ENCODE measurements around the gene UNC13D.
"Not testable (repeated sequence)": the region's sequence is repeated elsewhere in the genome, so short reads cannot be mapped to it uniquely, and the experiment has no call there.

Gene UNC13D

GRCh38 chr17:75874323-75875181 lies 30.3 kb upstream of the UNC13D start:
- no peak for DNase-seq

GRCh38 chr17:75873587-75874322 lies 29.6 kb upstream of the UNC13D start:
- DNase-seq = no peak

DNA sequence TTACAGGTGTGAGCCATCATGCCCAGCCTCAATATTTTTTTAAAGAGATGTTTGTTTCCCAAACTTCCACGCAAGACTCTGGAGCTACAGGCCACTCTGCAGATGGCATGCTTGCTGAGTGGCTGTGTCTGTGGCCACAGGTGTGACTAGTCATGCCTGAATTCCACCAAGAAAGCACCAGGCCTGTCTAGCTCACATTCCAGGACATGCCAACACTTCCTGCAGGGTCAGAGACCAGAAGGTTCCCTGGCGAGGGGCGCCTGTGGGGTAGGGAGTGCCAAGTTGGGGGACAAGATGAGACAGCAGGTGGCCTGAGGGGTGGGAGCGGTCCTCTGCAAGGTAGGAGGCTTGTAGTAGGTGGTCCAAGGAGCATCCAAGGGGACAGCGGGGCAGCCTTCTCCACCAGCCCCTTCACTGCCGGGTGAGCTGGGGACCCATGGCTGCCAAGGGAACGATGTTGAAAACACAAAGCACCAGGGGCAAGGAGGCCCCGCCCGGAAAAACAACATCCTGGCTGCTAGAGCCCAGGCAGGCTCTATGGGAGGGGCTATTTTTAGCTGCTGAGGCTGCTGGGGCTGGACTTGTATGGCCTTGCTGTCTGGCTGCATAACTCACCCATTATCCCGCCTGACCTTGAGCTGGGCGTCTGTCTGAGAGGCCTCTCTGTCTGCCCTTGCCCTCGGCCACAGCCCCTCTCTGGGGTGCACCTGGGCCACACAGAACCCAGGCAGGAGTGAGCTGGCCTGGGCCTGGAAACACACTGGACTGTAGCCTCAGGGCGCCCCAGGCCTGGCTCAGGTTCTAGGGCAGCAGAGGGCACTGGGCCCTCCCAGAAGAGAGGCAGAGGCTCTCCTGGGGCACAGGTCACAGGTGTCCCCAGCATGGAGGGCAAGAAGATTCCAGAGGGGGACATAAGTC lies 28.5 kb upstream of the UNC13D start:
- DNase-seq = no peak

- DNase-seq = not testable (repeated sequence)
Measured at GRCh38 chr17:75870228-75870627, 26.0 kb upstream of the UNC13D start.

DNA sequence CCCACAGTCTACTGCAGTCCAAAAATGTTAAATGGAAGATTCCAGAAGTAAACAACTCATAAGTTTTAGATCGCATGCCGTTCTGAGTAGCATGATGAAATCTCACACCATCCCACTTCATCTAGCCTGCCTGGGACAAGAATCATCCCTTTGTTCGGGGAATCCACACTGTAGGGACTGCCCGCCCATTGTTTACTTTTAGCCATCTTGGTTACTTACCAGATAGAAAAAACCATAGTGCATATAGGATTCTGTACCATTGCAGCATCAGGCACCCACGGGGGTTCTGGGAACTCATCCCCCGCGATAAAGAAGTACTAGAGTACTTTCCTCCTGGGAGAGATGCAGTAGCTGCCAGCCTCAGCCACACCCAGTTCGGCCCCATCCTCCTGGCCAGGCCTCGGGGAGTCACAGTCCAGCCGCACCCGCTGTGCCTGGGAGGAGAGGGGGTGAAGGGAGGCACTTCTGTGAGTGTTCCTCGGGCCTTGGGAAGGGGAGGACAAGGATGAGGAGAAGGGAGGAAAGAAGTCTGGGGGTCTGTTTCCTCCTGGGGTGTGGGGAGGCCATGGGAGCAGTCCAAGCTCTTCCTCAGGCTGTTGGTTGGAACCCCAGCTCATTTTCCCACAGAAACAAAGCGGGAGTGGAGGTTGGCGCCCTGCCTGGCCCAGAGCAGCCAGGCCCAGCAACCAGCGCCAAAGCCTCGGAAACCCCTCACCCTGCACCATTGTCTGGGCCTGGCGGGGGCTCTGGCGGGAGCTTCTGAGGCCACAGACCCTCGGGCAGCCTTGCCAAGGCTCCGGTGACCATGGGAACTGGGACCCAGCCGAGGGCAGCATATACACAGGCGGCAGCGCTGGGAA lies 25.3 kb upstream of the UNC13D start:
- DNase-seq = no peak

DNA sequence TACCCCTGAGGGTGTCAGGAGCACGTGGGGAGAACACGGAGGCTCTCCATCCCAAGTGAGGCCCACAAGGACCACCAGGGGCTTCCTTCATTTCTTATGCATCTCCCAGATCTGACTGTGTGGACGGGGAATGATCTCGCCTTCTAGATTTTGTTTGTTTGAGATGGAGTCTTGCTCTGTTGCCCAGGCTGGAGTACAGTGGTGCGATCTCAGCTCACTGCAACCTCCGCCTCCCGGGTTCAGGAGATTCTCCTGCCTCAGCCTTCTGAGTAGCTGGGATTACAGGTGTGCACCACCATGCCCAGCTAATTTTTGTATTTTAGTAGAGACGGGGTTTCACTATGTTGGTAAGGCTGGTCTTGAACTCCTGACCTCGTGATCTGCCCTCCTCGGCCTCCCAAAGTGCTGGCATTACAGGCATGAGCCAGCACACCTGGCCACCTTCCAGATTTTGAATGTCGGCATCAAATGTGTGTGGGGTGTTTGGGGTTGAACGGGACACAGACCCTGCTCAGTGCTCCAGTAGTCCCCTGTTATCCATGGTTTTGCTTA lies 24.6 kb upstream of the UNC13D start:
- not testable (repeated sequence) for DNase-seq

GRCh38 chr17:75865404-75866188 lies 21.4 kb upstream of the UNC13D start:
- DNase-seq = not testable (repeated sequence)

- not testable (repeated sequence) for DNase-seq
Measured at GRCh38 chr17:75864887-75865286, 20.7 kb upstream of the UNC13D start.

GRCh38 chr17:75864448-75864871 lies 20.3 kb upstream of the UNC13D start:
- peak; percentile 86 for DNase-seq

DNA sequence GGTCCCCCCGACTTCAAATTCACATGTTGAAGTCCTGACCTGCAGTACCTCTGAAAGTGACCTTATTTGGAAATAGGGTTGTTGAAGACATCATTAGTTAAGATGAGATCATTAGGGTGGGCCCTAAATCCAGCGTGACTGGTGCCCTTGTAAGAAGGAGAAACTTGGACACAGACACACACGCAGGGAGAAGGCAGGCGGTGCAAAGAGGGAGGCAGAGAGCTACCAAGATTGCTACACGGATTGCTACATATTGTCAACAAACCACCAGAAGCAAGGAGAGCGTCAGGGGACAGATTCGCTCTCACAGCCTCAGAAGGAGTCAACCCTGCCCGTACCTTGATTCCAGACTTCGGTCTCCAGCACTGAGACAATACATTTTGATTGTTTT lies 17.7 kb upstream of the UNC13D start:
- peak; percentile 24 for DNase-seq

DNA sequence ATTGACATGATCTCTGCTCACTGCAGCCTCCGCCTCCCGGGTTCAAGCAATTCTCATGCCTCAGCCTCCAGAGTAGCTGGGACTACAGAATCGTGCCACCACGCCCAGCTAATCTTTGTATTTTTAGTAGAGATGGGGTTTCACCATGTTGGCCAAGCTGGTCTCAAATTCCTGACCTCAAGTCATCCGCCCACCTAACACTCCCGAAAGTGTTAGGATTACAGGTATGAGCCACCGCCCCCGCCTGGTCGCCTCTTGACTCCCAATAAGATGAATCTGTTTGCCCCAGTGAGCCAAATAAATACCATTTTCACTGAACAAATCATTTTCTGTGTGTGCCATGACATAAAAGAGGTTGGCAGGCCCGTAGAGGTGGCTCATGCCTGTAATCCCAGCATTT lies 15.2 kb upstream of the UNC13D start:
- DNase-seq = not testable (repeated sequence)

- peak; percentile 20 for DNase-seq
Measured at GRCh38 chr17:75856062-75856756, 12.0 kb upstream of the UNC13D start.

- DNase-seq = peak; percentile 100
Measured at GRCh38 chr17:75855310-75856061, 11.3 kb upstream of the UNC13D start, which contains the start of gene WBP2. Gene WBP2, minus strand, starts transcription at chr17:75855335. Its CDS starts 38 bp downstream, at chr17:75855297.

DNA sequence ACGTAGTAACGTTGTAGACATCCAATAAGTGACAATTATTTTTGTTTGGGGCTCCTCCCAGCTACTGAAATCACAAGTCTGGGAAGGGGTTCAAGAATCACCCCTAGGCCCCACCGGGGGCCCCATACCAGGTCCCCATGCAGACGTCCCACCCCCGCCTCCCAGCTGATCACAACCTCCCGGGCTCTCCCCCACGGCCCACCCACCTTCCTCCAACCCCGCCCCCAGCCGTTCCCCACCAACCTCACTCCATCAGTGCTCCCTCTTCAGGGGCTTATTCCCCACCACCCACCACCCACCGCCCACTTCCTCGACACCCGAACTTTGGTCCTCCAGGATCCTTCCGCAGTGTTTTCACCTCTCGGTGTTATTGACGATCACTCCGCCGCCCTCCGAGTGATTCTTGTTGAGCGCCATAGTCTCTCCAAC lies 10.7 kb upstream of the UNC13D start:
- DNase-seq = no peak

GRCh38 chr17:75854101-75854748 lies 10.0 kb upstream of the UNC13D start:
- no peak for DNase-seq

DNA sequence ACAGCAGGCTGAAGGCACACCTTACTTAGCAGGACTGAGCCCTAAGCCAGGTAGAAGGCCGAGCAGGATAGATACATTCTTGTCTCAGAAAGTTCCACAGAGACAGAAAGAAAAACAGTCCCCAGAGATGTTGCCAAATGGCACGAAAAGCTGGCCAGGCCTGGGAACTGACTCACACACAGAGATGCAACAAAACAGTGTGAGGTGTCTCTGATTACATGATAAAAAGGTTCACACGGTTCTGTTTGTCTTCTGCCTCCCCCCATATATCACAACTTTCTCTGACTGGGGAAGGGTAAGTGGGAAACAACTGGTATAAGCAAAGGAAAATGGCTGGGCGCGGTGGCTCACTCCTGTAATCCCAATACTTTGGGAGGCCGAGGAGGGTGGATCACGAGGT lies 9.2 kb upstream of the UNC13D start:
- no peak for DNase-seq

DNA sequence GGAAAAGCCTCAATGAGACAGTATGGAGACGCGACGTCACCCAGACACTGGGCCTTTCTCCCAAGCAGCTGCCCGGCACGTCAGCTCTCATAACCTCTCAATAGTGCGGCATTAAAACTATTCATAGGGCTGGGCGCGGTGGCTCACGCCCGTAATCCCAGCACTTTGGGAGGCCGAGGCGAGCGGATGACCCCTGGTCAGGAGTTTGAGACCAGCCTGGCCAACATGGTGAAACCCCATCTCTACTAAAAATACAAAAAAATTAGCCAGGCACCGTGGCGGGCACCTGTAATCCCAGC lies 7.4 kb upstream of the UNC13D start:
- not testable (repeated sequence) for DNase-seq

DNA sequence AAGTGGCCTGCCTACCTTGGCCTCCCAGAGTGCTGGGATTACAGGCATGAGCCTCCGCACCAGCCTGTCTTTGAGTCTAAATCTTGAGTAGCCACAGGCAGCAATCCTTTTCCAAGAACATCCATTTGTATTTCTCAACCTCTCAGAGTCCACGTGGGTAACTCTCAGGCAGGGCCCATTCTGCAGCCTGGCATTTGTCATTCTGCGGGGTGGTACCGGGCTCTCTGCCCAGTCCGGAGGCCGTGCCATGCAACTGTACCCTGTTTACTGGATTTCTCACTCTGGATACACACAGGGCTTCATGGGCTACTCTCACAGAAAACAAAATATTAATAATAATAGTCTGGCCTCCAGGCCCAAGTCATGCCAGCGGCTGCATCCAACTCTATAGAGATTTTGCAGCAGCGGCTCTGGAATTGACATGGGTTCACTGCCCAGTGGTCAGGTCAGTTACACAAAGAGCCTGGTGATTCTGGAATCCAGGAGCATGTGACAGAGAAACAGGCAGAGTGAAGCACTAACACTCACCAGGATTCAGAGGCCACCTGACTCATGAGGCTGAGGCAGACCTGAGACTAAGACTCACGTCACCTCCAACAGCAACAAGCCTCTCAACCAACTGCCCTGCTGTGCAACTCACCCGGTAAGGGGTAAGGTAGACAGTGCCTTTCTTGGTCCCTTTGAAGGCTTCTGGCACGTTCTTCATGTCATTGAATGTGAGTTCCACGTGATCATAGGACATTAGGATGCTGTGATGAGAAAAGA lies 6.9 kb upstream of the UNC13D start:
- no peak for DNase-seq
